H7 (cell line): ENCODE data around the gene QKI. TPM values are rescaled to one million over a fixed set of nuclear protein-coding genes. Genes with fewer than 3 reads are reported as not detected.

Experiments
- DNase-seq: peaks from one replicate; pipeline ENCODE4 v3.0.0; 2012
- H3K27me3 ChIP-seq: 2 replicates; pipeline ENCODE4 v1.6.0; 2011; ENCODE audit warnings: mild to moderate bottlenecking, low read length; ENCODE audit not compliant: control insufficient read depth, insufficient read depth
- H3K36me3 ChIP-seq: replicated peaks from 2 replicates; pipeline ENCODE4 v1.5.1; 2011; ENCODE audit warnings: low read length; ENCODE audit not compliant: control insufficient read depth, insufficient read depth
- H3K4me3 ChIP-seq: 2 replicates; pipeline ENCODE4 v1.5.1; 2011; ENCODE audit warnings: low read depth, mild to moderate bottlenecking, control low read depth, low read length, moderate library complexity; ENCODE audit not compliant: insufficient read depth
- total RNA-seq: library from RNA; depleted of rRNA; stranded (reverse); fragments of >200 nt; shearing (Covaris generic); gene quantifications from 2 replicates; pipeline ENCODE4 v1.2.3, GENCODE V29; 2014

Gene QKI
- total RNA-seq, 1 experiment from 2014 or later, result 155 TPM

DNA sequence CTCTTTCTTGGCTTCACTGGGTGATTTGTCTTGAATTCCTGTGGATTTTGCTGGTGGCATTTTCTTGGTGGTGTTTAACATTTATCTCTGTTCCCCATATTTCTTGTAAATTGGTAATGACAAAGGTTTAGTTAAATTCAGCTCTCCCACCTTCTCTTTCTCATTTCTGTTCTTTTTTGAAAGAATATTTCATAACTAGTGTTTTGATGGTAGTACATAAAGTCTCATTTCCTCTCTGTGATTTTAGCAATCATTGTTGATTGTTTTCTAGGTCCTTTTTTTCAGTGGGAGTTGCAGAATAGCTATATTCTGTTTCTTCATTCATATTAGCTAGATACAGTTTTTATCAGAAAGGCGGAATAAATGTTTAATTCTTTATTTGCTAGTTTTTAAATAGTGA, 73.1 kb downstream of the QKI start:
- no peak for DNase-seq
- H3K27me3 ChIP-seq, result no peaks in the 10 kb centered on the region
- no peaks in the 10 kb centered on the region for H3K36me3 ChIP-seq
- H3K4me3 ChIP-seq, result no peak overlapping the region

DNA sequence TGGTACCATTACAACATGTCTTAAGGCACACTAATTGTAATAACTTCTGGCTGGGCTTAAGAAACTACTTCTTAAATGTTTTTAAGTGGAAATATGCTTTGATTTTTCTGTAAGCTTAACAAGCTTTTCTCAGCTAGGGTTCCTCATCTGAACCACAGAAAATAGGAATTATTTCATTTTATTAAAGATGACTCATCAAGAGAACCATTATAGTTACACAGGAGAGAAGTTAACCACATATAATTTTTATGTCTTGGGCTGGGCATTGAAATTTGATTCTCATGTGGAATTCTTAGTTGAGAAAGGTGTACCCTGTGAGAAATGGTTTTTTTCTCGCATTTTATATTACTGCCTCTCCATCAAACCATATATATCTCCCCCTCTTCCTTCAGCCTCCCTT, 75.1 kb downstream of the QKI start:
- no peak for DNase-seq
- H3K36me3 ChIP-seq, result no peaks in the 10 kb centered on the region

DNA sequence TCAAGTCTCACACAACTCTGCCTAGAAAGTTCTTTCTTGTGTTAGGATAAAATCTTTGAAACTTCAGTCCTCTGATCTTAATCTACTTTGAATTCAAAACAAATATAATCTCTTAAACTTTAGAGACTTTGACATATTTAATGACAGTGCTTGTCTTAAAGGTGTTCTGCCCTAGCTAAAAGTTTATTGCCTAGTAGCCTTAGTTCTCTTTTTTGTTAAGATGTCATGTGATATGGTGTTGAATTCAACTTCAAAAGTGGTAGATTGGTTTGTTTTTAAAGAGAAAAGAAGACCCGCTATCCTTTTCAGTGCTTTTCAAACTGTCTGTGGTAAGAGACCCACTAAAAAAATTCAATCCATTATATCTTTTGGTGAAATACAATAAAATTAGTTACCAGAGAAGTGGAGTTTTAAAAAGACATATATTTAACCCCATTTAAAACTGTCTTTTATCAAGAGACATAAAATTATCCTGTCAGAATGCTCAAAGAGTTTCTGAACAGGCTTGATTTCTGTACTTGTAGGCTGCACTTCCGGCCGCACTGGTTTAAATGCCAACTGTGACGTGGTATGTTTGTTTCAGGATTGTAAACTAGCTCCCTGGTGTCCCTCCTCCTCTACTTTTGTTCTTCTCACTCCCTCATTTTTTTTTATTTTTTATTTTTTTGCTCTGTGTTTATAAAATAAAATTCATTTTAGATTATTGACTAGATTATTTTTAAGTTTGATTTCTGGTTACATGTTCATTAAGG, 76.5 kb downstream of the QKI start:
- no peaks in the 10 kb centered on the region for H3K27me3 ChIP-seq
- H3K36me3 ChIP-seq, result no peaks in the 10 kb centered on the region
- no peak overlapping the region for H3K4me3 ChIP-seq
- DNase-seq, result no peak

More for the DNA sequence above, 75.1 kb downstream of the QKI start:
- no peak overlapping the region for H3K4me3 ChIP-seq
- no peaks in the 10 kb centered on the region for H3K27me3 ChIP-seq

DNA sequence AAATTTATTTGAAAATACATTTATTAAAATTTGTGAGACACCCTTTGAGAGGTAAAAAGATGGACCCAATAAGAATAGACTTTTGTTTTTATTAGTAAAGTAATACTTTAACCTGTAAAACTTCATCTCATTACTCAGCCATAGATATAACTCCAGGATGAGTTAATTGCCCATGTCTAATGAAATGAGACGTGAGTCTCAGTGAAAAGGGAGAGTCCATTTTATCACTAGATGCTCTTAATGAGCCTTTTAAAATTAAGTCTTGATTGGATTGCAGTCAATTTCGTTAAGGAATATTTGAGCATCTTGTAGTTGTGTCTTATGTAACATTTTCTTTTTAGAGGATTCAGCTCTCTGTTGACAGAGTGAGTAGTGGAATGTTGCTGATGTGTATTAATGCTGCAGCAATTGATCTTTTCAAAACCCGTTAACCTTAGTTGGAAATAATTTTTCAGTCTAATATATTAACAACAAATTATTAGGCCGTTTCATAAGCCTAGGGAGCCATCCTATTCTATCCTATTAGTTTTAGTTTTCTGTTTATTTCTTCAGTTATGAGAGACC, 77.3 kb downstream of the QKI start:
- Histone ChIP-seq H3K4me3 (no peak overlapping the region), H3K27me3 (no peaks in the 10 kb centered on the region)
- no peak for DNase-seq

DNA sequence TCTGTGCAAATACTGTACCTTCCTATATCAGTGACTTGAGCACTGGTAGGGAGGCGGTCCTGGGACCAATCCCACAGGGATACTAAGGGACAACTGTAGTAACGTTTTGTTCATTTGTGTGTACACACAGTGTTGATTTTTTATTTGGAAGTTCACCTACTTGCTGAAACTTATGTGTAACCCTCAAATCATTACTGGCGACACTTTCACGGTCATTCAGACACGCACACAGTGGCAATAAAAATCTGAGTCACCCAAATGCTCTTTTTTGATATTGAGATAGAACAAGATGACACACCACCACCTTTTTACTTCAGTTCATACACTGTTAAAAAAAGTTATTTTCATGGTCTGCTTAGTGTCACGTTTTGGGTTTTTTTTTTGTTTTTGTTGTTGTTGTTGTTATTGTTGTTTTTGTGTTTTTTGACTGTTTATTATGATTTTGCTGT, 79.8 kb downstream of the QKI start:
- Histone ChIP-seq H3K27me3 (no peaks in the 10 kb centered on the region), H3K4me3 (no peak overlapping the region), H3K36me3 (no peaks in the 10 kb centered on the region)
- no peak for DNase-seq

More for the DNA sequence above, 77.3 kb downstream of the QKI start:
- H3K36me3 ChIP-seq, result no peaks in the 10 kb centered on the region

DNA sequence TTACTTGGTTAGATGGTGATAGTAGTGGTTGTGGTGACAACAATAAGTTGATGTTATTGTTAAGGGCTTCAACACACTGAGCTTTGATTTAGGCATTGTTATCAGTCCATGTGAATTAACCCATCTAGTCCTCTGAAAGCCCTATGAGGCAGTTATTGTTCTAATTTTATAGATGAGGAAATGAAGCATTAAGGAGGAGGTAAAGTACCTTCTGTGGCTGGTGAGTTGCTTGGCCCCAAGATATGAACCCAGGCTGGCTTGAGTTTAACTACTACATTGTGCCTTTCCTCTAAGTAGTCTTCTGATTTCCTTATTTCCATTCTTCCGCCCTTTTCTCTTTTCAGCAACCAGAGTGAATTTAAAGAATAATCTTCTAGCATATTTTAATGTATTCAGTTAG, 81.7 kb downstream of the QKI start:
- H3K4me3 ChIP-seq, result no peak overlapping the region
- H3K27me3 ChIP-seq, result no peaks in the 10 kb centered on the region
- H3K36me3 ChIP-seq, result no peaks in the 10 kb centered on the region
- no peak for DNase-seq

DNA sequence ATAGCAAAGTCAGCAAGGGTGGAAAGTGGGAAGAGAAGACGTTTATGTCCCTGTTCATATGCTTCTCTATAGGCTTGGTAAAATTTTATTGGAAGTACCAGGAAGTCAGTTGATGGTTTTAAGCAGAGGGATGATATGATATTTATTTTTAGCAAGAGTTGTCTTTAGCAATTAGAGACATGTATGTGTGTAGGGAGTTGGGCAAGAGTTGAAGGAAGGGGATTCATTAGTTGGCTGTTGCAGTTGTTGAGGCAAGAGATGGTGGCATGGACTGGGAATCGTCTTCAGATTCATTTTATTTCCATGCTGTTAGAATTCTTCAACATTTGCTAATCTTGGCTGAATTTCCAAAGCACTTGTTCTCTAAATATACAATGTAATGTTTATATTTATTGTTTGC, 85.6 kb downstream of the QKI start:
- no peak for DNase-seq
- no peak overlapping the region for H3K4me3 ChIP-seq
- H3K27me3 ChIP-seq, result no peaks in the 10 kb centered on the region
- H3K36me3 ChIP-seq, result no peaks in the 10 kb centered on the region

DNA sequence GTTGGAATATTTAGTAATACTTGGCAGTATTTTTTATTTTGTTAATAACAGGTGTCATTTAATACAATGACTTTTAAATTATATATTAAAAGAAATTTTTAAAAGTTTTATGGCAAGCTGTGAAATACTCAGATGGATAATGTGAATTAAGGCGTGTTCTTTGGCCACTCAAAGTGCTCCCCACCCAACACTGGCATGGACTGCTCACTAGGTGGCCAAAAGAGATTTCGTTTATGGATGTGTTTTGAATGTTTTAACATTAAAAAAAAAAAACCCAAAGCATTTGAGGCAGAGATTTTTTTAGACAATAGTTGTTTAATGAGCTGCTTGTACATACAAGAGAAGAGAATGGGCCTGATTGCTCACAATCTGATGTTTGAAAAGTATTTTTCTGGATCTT, 86.5 kb downstream of the QKI start:
- DNase-seq, result no peak
- no peak overlapping the region for H3K4me3 ChIP-seq
- H3K36me3 ChIP-seq, result no peaks in the 10 kb centered on the region
- H3K27me3 ChIP-seq, result no peaks in the 10 kb centered on the region

DNA sequence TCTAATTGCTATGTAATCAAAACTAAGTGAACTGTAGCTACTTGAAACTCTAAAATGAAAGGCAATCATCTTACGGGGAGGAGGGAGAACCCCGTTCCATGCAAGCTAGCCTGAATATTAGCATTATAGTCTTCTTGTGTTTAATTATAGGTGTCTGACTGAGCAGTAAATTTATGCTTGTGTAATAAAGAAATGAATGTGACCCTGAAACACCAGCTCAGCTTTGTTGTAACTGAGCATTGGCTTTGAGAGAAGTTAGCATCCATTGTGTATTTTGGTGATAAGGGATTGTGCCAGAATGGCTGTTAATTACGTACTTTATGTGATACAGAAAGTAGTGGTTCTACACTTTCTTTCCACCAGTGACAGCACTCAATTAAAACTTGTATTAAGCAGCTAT, 86.9 kb downstream of the QKI start:
- Histone ChIP-seq H3K4me3 (no peak overlapping the region), H3K36me3 (no peaks in the 10 kb centered on the region), H3K27me3 (no peaks in the 10 kb centered on the region)
- no peak for DNase-seq

DNA sequence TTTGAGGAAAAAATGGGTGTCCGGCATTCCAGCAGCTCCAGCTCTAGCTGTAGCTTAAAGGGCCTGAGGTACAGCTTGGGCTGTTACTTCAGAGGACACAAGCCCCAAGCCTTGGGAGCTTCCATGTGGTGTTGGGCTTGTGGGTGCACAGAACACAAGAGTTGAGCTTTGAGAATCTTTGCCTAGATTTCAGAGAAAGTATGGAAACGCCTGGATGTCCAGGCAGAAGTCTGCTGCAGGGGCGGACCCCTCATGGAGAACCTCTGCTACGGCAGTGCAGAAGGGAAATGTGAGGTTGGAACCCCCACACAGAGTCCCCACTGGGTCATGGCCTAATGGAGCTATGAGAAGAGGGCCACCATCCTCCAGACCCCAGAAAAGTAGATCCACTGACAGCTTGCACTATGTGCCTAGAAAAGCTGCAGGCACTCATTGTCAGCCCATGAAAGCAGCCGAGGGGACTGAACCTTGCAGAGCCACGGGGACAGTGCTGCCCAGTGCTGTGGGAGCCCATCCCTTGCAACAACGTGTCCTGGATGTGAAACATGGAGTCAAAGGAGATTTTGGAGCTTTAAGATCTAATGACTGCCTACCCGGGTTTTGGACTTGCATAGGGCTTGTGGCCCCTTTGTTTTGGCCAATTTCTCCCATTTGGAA, 90.6 kb downstream of the QKI start:
- Histone ChIP-seq H3K4me3 (no peak overlapping the region), H3K27me3 (no peaks in the 10 kb centered on the region), H3K36me3 (no peaks in the 10 kb centered on the region)
- DNase-seq, result no peak

DNA sequence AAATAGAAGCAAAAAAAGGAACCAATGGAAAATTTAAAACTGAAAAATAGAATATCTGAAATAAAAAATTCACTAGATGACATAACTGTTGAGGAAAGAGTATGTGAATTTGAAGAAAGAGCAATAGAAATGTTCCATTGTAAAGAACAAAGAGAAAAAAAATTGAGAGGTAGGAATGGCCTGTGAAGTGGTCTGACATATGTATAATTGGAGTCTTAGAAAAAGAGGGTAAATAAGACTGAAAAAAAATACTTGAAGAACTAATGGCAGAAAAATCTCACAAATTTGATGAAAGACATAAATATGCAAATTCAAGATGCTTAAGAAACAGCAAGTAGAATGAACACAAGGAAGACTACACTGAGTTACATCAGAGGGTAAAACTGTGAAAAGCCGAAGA, 93.4 kb downstream of the QKI start:
- Histone ChIP-seq H3K36me3 (no peaks in the 10 kb centered on the region), H3K4me3 (no peak overlapping the region), H3K27me3 (no peaks in the 10 kb centered on the region)
- no peak for DNase-seq

DNA sequence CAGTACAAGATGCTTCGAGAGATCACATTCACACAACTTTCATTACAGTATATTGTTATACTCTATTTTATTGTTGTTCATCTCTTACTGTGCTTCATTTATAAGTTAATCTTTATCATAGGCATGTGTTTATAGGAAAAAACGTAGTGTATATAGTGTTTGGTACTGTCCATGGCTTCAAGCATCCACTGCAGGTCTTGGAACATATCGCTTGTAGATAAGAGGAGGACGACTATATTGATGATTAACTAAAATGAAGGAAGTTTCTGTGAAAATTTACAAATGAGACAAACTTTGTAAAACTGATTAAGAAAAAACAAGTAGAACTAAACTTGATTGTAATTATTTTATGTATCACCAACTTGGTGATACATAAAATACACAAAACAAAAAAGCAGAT, 98.5 kb downstream of the QKI start:
- no peak for DNase-seq
- Histone ChIP-seq H3K4me3 (no peak overlapping the region), H3K36me3 (no peaks in the 10 kb centered on the region), H3K27me3 (no peaks in the 10 kb centered on the region)

DNA sequence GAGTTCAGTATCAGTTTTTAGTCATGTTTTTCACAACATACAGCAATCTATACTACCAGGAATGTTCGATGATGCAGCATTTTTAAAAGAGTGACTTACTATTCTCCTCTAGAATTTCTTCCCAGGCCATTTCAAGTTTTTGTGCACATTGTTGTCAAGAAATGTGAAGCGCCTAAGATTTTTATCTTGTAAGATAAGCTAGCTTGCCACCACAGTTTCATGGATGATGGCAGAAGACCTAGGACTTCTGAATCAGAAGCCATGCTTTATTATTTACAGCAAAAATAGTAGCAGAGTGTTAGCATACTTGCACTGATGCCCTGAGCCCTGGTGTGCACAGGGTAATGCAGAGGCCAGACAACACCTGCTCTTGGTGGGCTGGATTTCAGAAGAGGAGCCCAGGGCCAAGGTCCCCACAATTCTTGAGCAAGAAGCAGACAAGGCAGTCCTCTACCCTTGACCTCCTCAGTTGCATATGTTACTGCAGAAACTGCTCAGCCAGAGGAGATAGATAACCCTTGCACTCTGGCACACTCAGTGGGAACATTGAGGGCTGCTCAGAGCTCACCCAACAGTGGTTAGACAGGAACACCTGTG, 99.2 kb downstream of the QKI start:
- H3K36me3 ChIP-seq, result no peaks in the 10 kb centered on the region
- H3K4me3 ChIP-seq, result no peak overlapping the region
- no peak for DNase-seq
- H3K27me3 ChIP-seq, result no peaks in the 10 kb centered on the region

DNA sequence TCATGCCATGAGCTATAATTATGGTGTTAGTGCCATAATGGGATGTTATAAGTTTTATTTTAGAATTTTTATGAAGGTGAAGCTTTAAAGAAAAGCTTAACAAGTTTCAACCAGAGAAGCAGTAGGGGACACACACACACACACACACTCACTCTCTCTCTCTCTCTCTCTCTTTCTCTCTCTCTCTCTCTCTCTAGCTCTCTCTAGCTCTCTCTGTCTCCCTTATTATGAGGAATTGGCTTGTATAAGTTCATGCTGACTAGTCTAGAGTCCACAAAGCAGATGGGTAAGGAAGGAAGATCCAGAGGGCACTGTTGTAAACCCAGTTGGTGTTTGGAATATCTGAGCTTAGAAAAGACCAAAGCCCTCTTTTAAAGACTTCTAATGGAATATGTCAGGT, 102.4 kb downstream of the QKI start:
- Histone ChIP-seq H3K4me3 (no peak overlapping the region), H3K27me3 (no peaks in the 10 kb centered on the region), H3K36me3 (no peaks in the 10 kb centered on the region)
- no peak for DNase-seq

DNA sequence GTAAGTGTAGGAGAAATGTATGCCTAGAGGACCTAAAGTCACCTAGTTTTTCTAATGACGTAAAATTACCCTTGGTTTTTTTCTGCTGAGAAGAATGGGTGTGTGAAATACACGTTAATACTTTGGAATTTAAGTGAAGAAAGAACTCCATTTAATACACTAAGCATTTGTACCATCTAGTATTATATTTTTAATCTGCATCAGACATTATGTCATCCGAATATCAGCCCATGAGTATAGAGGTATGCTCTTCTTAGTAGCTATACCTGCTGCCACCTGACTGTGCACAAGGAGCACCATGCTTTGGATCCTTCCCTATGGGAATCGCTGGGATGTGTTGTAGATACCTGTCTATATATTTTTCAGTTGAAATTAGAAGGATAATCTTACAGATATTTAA, 106.4 kb downstream of the QKI start:
- no peak overlapping the region for H3K4me3 ChIP-seq
- no peaks in the 10 kb centered on the region for H3K36me3 ChIP-seq
- H3K27me3 ChIP-seq, result no peaks in the 10 kb centered on the region
- no peak for DNase-seq
